ENCODE results near the gene RAX2. TPM values are rescaled to one million over a fixed set of nuclear protein-coding genes. Genes with fewer than 3 reads are reported as not detected.
A peak's percentile ranks its signal among the peaks of the same experiment; 100 is the strongest.

Gene RAX2
- total RNA-seq, 2 donors from 2014 or later: not detected

GRCh38 chr19:3801412-3802096, 29.5 kb upstream of the RAX2 start:
- ATAC-seq (ENCODE audit: insufficient number of reproducible peaks, low FRiP score, low read depth) (no peak), DNase-seq (ENCODE audit: low spot score) (no peak)
- Histone ChIP-seq H3K27ac (no peak overlapping the region), H3K36me3 (no peaks in the 10 kb centered on the region), H3K9me3 (peaks cover 4% of the 10 kb centered on the region), H3K27me3 (replicated peaks; ENCODE audit: insufficient read depth) (peaks cover 8% of the 10 kb centered on the region), H3K4me3 (peak overlapping the region; percentile 51), H3K4me1 (ENCODE audit: control insufficient read depth in 1 of 2, low read depth in 2 of 2) (peaks cover 9 to 11% of the 10 kb centered on the region in 2 donors)
- no peak for TF ChIP-seq CTCF (IDR thresholded peaks at IDR 0.05)

GRCh38 chr19:3800996-3801395, 29.0 kb upstream of the RAX2 start:
- H3K27me3 ChIP-seq (replicated peaks; ENCODE audit: insufficient read depth): peaks cover 8% of the 10 kb centered on the region
- peaks cover 9 to 11% of the 10 kb centered on the region in 2 donors for H3K4me1 ChIP-seq (ENCODE audit: control insufficient read depth in 1 of 2, low read depth in 2 of 2)
- peaks cover 5% of the 10 kb centered on the region for H3K9me3 ChIP-seq
- TF ChIP-seq CTCF (IDR thresholded peaks at IDR 0.05): no peak
- no peaks in the 10 kb centered on the region for H3K36me3 ChIP-seq
- DNase-seq (ENCODE audit: low spot score): no peak
- no peak for ATAC-seq (ENCODE audit: insufficient number of reproducible peaks, low FRiP score, low read depth)
- no peak overlapping the region for H3K27ac ChIP-seq
- H3K4me3 ChIP-seq: peak overlapping the region; percentile 51

GRCh38 chr19:3798137-3798536, 26.1 kb upstream of the RAX2 start:
- H3K4me1 ChIP-seq (ENCODE audit: control insufficient read depth in 1 of 2, low read depth in 2 of 2): peaks cover 9 to 11% of the 10 kb centered on the region in 2 donors
- H3K27me3 ChIP-seq (replicated peaks; ENCODE audit: insufficient read depth): peaks cover 8% of the 10 kb centered on the region
- H3K27ac ChIP-seq: no peak overlapping the region
- TF ChIP-seq CTCF (IDR thresholded peaks at IDR 0.05): no peak
- H3K4me3 ChIP-seq: no peak overlapping the region
- DNase-seq (ENCODE audit: low spot score) (no peak), ATAC-seq (ENCODE audit: insufficient number of reproducible peaks, low FRiP score, low read depth) (no peak)
- H3K9me3 ChIP-seq: peaks cover 5% of the 10 kb centered on the region
- no peaks in the 10 kb centered on the region for H3K36me3 ChIP-seq

GRCh38 chr19:3796358-3796757, 24.3 kb upstream of the RAX2 start:
- peaks cover 5% of the 10 kb centered on the region for H3K9me3 ChIP-seq
- no peak overlapping the region for H3K27ac ChIP-seq
- H3K27me3 ChIP-seq (replicated peaks; ENCODE audit: insufficient read depth): peaks cover 6% of the 10 kb centered on the region
- ATAC-seq (ENCODE audit: insufficient number of reproducible peaks, low FRiP score, low read depth) (no peak), DNase-seq (ENCODE audit: low spot score) (no peak)
- H3K36me3 ChIP-seq: no peaks in the 10 kb centered on the region
- no peak overlapping the region for H3K4me3 ChIP-seq
- H3K4me1 ChIP-seq (ENCODE audit: control insufficient read depth in 1 of 2, low read depth in 2 of 2): peaks cover 3 to 5% of the 10 kb centered on the region in 2 donors
- TF ChIP-seq CTCF (IDR thresholded peaks at IDR 0.05): no peak

GRCh38 chr19:3793799-3794198, 21.8 kb upstream of the RAX2 start:
- ATAC-seq (ENCODE audit: insufficient number of reproducible peaks, low FRiP score, low read depth) (no peak), DNase-seq (ENCODE audit: low spot score) (no peak)
- no peak overlapping the region for H3K27ac ChIP-seq
- H3K36me3 ChIP-seq: no peaks in the 10 kb centered on the region
- no peaks in the 10 kb centered on the region for H3K27me3 ChIP-seq (replicated peaks; ENCODE audit: insufficient read depth)
- no peak overlapping the region for H3K4me3 ChIP-seq
- no peaks in the 10 kb centered on the region for H3K4me1 ChIP-seq (ENCODE audit: control insufficient read depth in 1 of 2, low read depth in 2 of 2)
- H3K9me3 ChIP-seq: peaks cover 9% of the 10 kb centered on the region
- no peak for TF ChIP-seq CTCF (IDR thresholded peaks at IDR 0.05)
